Astrocyte (in vitro differentiated cells and primary cell): Measurements from ENCODE around the gene CD24. TPM values are rescaled to one million over a fixed set of nuclear protein-coding genes. Genes with fewer than 3 reads are reported as not detected.

Experiments used
- DNase-seq: peaks from one replicate; pipeline ENCODE4 v3.0.0-alpha.2; 2010; ENCODE audit warnings: low read depth
- FAIRE-seq: peaks from 2 replicates; lab custom pipeline; 2011; peaks lifted over from hg19 to GRCh38; lab: Jason Lieb, UNC
- H2AFZ ChIP-seq: 2 replicates; pipeline ENCODE4 v1.6.0; 2012; ENCODE audit warnings: low read depth, low read length, inconsistent platforms
- H3K27ac ChIP-seq: 2 replicates; pipeline ENCODE4 v1.5.1; 2011; ENCODE audit warnings: low read depth, low read length, inconsistent platforms
- H3K27me3 ChIP-seq: 2 replicates; pipeline ENCODE4 v1.6.0; 2011; ENCODE audit warnings: low read length, inconsistent platforms; ENCODE audit not compliant: insufficient read depth
- H3K36me3 ChIP-seq: 2 replicates; pipeline ENCODE4 v1.5.1; 2011; ENCODE audit warnings: low read length, inconsistent platforms; ENCODE audit not compliant: insufficient read depth
- H3K4me1 ChIP-seq: 2 replicates; pipeline ENCODE4 v1.5.1; 2011; ENCODE audit warnings: low read length, inconsistent platforms; ENCODE audit not compliant: insufficient read depth
- H3K4me2 ChIP-seq: 2 replicates; pipeline ENCODE4 v1.6.0; 2012; ENCODE audit warnings: low read length, inconsistent platforms
- H3K4me3 ChIP-seq: 2 replicates; pipeline ENCODE4 v1.5.1; 2011; ENCODE audit warnings: low read depth, mild to moderate bottlenecking, low read length, inconsistent platforms; ENCODE audit not compliant: insufficient read depth
- H3K79me2 ChIP-seq: 2 replicates; pipeline ENCODE4 v1.6.0; 2012; ENCODE audit warnings: mild to moderate bottlenecking, low read length, inconsistent platforms; ENCODE audit not compliant: insufficient read depth
- H3K9ac ChIP-seq: 2 replicates; pipeline ENCODE4 v1.6.0; 2012; ENCODE audit warnings: mild to moderate bottlenecking, low read length, inconsistent platforms
- H3K9me3 ChIP-seq: 2 replicates; pipeline ENCODE4 v1.5.1; 2012; ENCODE audit warnings: low read depth, mild to moderate bottlenecking, low read length, inconsistent platforms; ENCODE audit not compliant: insufficient read depth
- H4K20me1 ChIP-seq: 2 replicates; pipeline ENCODE4 v1.6.0; 2012; ENCODE audit warnings: low read length, inconsistent platforms; ENCODE audit not compliant: insufficient read depth
- H3K27ac Mint-ChIP-seq: one replicate; pipeline ENCODE4 v1.8.0; 2021; ENCODE audit warnings: mild to moderate bottlenecking, mixed read lengths; ENCODE audit not compliant: unreplicated experiment
- H3K27me3 Mint-ChIP-seq: one replicate; pipeline ENCODE4 v1.8.0; 2021; ENCODE audit warnings: low read depth, mixed read lengths; ENCODE audit not compliant: unreplicated experiment
- H3K36me3 Mint-ChIP-seq: one replicate; pipeline ENCODE4 v1.8.0; 2021; ENCODE audit warnings: low read depth, mixed read lengths; ENCODE audit not compliant: unreplicated experiment
- H3K4me1 Mint-ChIP-seq: one replicate; pipeline ENCODE4 v1.8.0; 2021; ENCODE audit warnings: low read depth, mixed read lengths; ENCODE audit not compliant: unreplicated experiment
- H3K4me3 Mint-ChIP-seq: one replicate; pipeline ENCODE4 v1.8.0; 2021; ENCODE audit warnings: mild to moderate bottlenecking, moderate library complexity, mixed read lengths; ENCODE audit not compliant: unreplicated experiment
- H3K9me3 Mint-ChIP-seq: one replicate; pipeline ENCODE4 v1.8.0; 2021; ENCODE audit warnings: mild to moderate bottlenecking, mixed read lengths; ENCODE audit not compliant: unreplicated experiment
- CTCF ChIP-seq: IDR thresholded peaks from 2 replicates; pipeline ENCODE4 v1.5.1; 2011; ENCODE audit warnings: low read depth, mild to moderate bottlenecking, inconsistent platforms, low read length, moderate library complexity; ENCODE audit not compliant: insufficient read depth
- EZH2 ChIP-seq: IDR thresholded peaks from 2 replicates; pipeline ENCODE4 v1.6.1; 2012; ENCODE audit warnings: mild to moderate bottlenecking, low read length, inconsistent platforms; ENCODE audit not compliant: insufficient read depth
- total RNA-seq: library from RNA; stranded (reverse); gene quantifications from 2 replicates; pipeline ENCODE4 v1.2.1, GENCODE V29; 2021

The CD24 gene
- total RNA-seq, 1 donor from 2014 or later: 95.1 TPM

- H3K36me3 ChIP-seq: no peaks in the 10 kb centered on the region
- peaks cover 15% of the 10 kb centered on the region for H3K27me3 Mint-ChIP-seq
- H3K9me3 Mint-ChIP-seq: no peaks in the 10 kb centered on the region
- H3K27ac ChIP-seq: no peak overlapping the region
- H3K9ac ChIP-seq: no peak overlapping the region
- no peaks in the 10 kb centered on the region for H4K20me1 ChIP-seq
- H3K4me2 ChIP-seq: no peak overlapping the region
- no peaks in the 10 kb centered on the region for H3K36me3 Mint-ChIP-seq
- TF ChIP-seq CTCF (peak; percentile 99), EZH2 (no peak)
- peaks cover 15% of the 10 kb centered on the region for H3K27me3 ChIP-seq
- DNase-seq (peak; percentile 55), FAIRE-seq (no peak)
- H3K9me3 ChIP-seq: no peaks in the 10 kb centered on the region
- H3K27ac Mint-ChIP-seq: no peak overlapping the region
- no peaks in the 10 kb centered on the region for H3K4me1 Mint-ChIP-seq
- no peaks in the 10 kb centered on the region for H3K4me1 ChIP-seq
- H3K4me3 ChIP-seq: no peak overlapping the region
- no peaks in the 10 kb centered on the region for H3K79me2 ChIP-seq
- no peak overlapping the region for H3K4me3 Mint-ChIP-seq
- no peak overlapping the region for H2AFZ ChIP-seq
Measured at GRCh38 chr6:106979435-106979884, 4.9 kb upstream of the CD24 start.

GRCh38 chr6:106977246-106977645, 2.7 kb upstream of the CD24 start:
- TF ChIP-seq CTCF: no peak
- no peak for TF ChIP-seq EZH2
- Histone ChIP-seq H3K4me2 (no peak overlapping the region), H2AFZ (no peak overlapping the region), H3K9ac (no peak overlapping the region), H3K27me3 (peaks cover 35% of the 10 kb centered on the region), H3K36me3 (no peaks in the 10 kb centered on the region), H3K79me2 (peaks cover 4% of the 10 kb centered on the region), H3K9me3 (no peaks in the 10 kb centered on the region), H3K4me1 (no peaks in the 10 kb centered on the region), H3K4me3 (no peak overlapping the region), H3K27ac (no peak overlapping the region), H4K20me1 (peaks cover 4% of the 10 kb centered on the region)
- FAIRE-seq: no peak
- H3K27ac Mint-ChIP-seq: no peak overlapping the region
- peaks cover 24% of the 10 kb centered on the region for H3K27me3 Mint-ChIP-seq
- no peaks in the 10 kb centered on the region for H3K9me3 Mint-ChIP-seq
- H3K36me3 Mint-ChIP-seq: no peaks in the 10 kb centered on the region
- no peak for DNase-seq
- H3K4me1 Mint-ChIP-seq: no peaks in the 10 kb centered on the region
- H3K4me3 Mint-ChIP-seq: no peak overlapping the region

GRCh38 chr6:106976270-106976669, 1.7 kb upstream of the CD24 start:
- DNase-seq: no peak
- TF ChIP-seq CTCF (no peak), EZH2 (no peak)
- Histone ChIP-seq H3K9me3 (no peaks in the 10 kb centered on the region), H3K4me1 (no peaks in the 10 kb centered on the region), H3K27me3 (peaks cover 38% of the 10 kb centered on the region), H3K79me2 (peaks cover 4% of the 10 kb centered on the region), H3K4me2 (peak overlapping the region; percentile 86), H3K4me3 (no peak overlapping the region), H3K36me3 (no peaks in the 10 kb centered on the region), H2AFZ (no peak overlapping the region), H3K27ac (no peak overlapping the region), H3K9ac (no peak overlapping the region), H4K20me1 (peaks cover 7% of the 10 kb centered on the region)
- Mint-ChIP-seq H3K4me3 (peak overlapping the region; percentile 79), H3K27ac (no peak overlapping the region), H3K9me3 (no peaks in the 10 kb centered on the region), H3K27me3 (peaks cover 24% of the 10 kb centered on the region), H3K36me3 (no peaks in the 10 kb centered on the region), H3K4me1 (no peaks in the 10 kb centered on the region)
- FAIRE-seq: no peak
